ENCODE measurements around the gene PDE2A.

- TF ChIP-seq TOX (CRISPR knock-in tag; IDR thresholded peaks at IDR 0.05; ENCODE audit: borderline replicate concordance): no peak
- no peak for TF ChIP-seq ARNTL (CRISPR knock-in tag; IDR thresholded peaks at IDR 0.05; ENCODE audit: borderline replicate concordance, low read depth)
- TF ChIP-seq ZFP30 (CRISPR knock-in tag; IDR thresholded peaks at IDR 0.05): no peak
- TF ChIP-seq BACH2 (CRISPR knock-in tag; IDR thresholded peaks at IDR 0.05; ENCODE audit: borderline replicate concordance): no peak
- no peak for TF ChIP-seq RARB (CRISPR knock-in tag; IDR thresholded peaks at IDR 0.05)
- no peak for TF ChIP-seq TCF4 (CRISPR knock-in tag; IDR thresholded peaks at IDR 0.05; ENCODE audit: borderline replicate concordance)
- TF ChIP-seq ISL1 (CRISPR knock-in tag; IDR thresholded peaks at IDR 0.05): no peak
- no peak for TF ChIP-seq ZFP3 (CRISPR knock-in tag; IDR thresholded peaks at IDR 0.05)
- TF ChIP-seq OSR1 (CRISPR knock-in tag; IDR thresholded peaks at IDR 0.05): no peak
- TF ChIP-seq PATZ1 (CRISPR knock-in tag; IDR thresholded peaks at IDR 0.05; ENCODE audit: borderline replicate concordance): no peak
- no peak for TF ChIP-seq SNAI2 (CRISPR knock-in tag; IDR thresholded peaks at IDR 0.05)
- no peak for TF ChIP-seq CREB5 (CRISPR knock-in tag; IDR thresholded peaks at IDR 0.05; ENCODE audit: low read depth)
Measured at GRCh38 chr11:72673943-72674828, at the start of gene PDE2A.

Measured in SK-N-SH treated with all-trans-retinoic acid at 6 μM for 48 hours (cell line).